GM12892 (cell line): ENCODE measurements around the gene HK2.

Experiments used
- POLR2A ChIP-seq: IDR thresholded peaks from 2 replicates; pipeline ENCODE4 v1.6.1; 2011; ENCODE audit warnings: low read depth, low read length, control low read depth
- POLR2AphosphoS5 ChIP-seq: IDR thresholded peaks from 2 replicates; pipeline ENCODE4 v1.6.1; 2011; ENCODE audit warnings: low read depth, low read length, control low read depth
- TAF1 ChIP-seq: IDR thresholded peaks from 2 replicates; pipeline ENCODE4 v1.6.1; 2011; ENCODE audit warnings: low read depth, mild to moderate bottlenecking, control low read depth, low read length, borderline replicate concordance

- TF ChIP-seq POLR2A: no peak
- no peak for TF ChIP-seq TAF1
- no peak for TF ChIP-seq POLR2AphosphoS5
Observed at GRCh38 chr2:74931940-74932339, 98.0 kb downstream of the HK2 start.
